IMR-90 (cell line): ENCODE measurements around the gene DUS4L.

Experiments used
- BHLHE40 ChIP-seq: fragments of 150-350 bp; IDR thresholded peaks from 2 replicates; pipeline ENCODE4 v1.6.1; 2016; ENCODE audit warnings: mild to moderate bottlenecking, low read depth, low read length
- CEBPB ChIP-seq: IDR thresholded peaks from 2 replicates; pipeline ENCODE4 v1.6.1; 2012; ENCODE audit warnings: low read depth, low read length, improper control_type of control experiment
- CHD1 ChIP-seq: IDR thresholded peaks from 2 replicates; pipeline ENCODE4 v1.6.1; 2012; ENCODE audit warnings: low read depth, low read length, improper control_type of control experiment
- CTCF ChIP-seq: conservative IDR thresholded peaks from 2 replicates; pipeline ENCODE4 v1.5.1; 2012; ENCODE audit warnings: mild to moderate bottlenecking, low read depth, low read length, improper control_type of control experiment
- MAFK ChIP-seq: IDR thresholded peaks from 2 replicates; pipeline ENCODE4 v1.6.1; 2012; ENCODE audit warnings: low read depth, low read length, improper control_type of control experiment
- MAZ ChIP-seq: IDR thresholded peaks from 2 replicates; pipeline ENCODE4 v1.6.1; 2012; ENCODE audit warnings: low read depth, mild to moderate bottlenecking, low read length, improper control_type of control experiment, moderate library complexity, borderline replicate concordance
- NFE2L2 ChIP-seq: fragments of 150-350 bp; IDR thresholded peaks from 2 replicates; pipeline ENCODE4 v1.6.1; 2016; ENCODE audit warnings: low read depth, mild to moderate bottlenecking, low read length
- POLR2A ChIP-seq: IDR thresholded peaks from 2 replicates; pipeline ENCODE4 v1.6.1; 2012; ENCODE audit warnings: mild to moderate bottlenecking, low read depth, low read length
- RAD21 ChIP-seq: IDR thresholded peaks from 2 replicates; pipeline ENCODE4 v1.6.1; 2012; ENCODE audit warnings: low read length, improper control_type of control experiment
- RFX5 ChIP-seq: IDR thresholded peaks from 2 replicates; pipeline ENCODE4 v1.8.0; 2012; ENCODE audit warnings: low read depth, mild to moderate bottlenecking, low read length, moderate library complexity
- SMC3 ChIP-seq: fragments of 150-350 bp; IDR thresholded peaks from 2 replicates; pipeline ENCODE4 v1.6.1; 2016; ENCODE audit warnings: low read depth, mild to moderate bottlenecking, antibody characterized with exemption, low read length, moderate library complexity
- TF ChIP-seq, protein P1 (sequence below): fragments of 150-350 bp; IDR thresholded peaks from 2 replicates; pipeline ENCODE4 v1.6.1; 2017; ENCODE audit warnings: mild to moderate bottlenecking, antibody characterized with exemption, low read length, low read depth
- TF ChIP-seq, protein P2 (sequence below): fragments of 150-350 bp; IDR thresholded peaks from 2 replicates; pipeline ENCODE4 v1.6.1; 2016; ENCODE audit warnings: low read depth, mild to moderate bottlenecking, low read length, moderate library complexity, borderline replicate concordance

DNA sequence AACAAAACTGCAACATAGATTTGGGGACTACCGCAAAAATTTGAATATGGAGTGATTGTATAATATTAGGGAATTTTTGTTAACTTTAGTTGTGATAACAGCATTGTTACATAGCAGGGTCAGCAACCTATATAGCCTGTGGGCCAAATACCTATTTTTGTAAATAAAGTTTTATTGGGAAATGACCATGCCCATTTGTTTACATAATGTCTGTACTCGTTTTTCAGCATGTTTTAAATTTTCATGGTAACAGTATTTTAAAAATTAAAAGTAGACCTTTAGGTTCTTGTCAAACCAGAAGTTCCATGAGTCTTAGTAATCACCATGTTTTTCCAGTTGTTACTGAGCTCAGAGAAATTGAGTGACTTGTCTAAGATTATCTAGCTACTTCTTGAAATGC is 20.9 kb downstream of the DUS4L start:
- TF ChIP-seq CTCF (no peak), POLR2A (no peak), SMC3 (no peak), CEBPB (no peak), RAD21 (no peak), CHD1 (no peak), MAFK (no peak), MAZ (no peak), BHLHE40 (no peak), RFX5 (no peak), NFE2L2 (no peak)
- TF ChIP-seq, protein P1, sequence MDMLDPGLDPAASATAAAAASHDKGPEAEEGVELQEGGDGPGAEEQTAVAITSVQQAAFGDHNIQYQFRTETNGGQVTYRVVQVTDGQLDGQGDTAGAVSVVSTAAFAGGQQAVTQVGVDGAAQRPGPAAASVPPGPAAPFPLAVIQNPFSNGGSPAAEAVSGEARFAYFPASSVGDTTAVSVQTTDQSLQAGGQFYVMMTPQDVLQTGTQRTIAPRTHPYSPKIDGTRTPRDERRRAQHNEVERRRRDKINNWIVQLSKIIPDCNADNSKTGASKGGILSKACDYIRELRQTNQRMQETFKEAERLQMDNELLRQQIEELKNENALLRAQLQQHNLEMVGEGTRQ, result no peak
- TF ChIP-seq, protein P2, sequence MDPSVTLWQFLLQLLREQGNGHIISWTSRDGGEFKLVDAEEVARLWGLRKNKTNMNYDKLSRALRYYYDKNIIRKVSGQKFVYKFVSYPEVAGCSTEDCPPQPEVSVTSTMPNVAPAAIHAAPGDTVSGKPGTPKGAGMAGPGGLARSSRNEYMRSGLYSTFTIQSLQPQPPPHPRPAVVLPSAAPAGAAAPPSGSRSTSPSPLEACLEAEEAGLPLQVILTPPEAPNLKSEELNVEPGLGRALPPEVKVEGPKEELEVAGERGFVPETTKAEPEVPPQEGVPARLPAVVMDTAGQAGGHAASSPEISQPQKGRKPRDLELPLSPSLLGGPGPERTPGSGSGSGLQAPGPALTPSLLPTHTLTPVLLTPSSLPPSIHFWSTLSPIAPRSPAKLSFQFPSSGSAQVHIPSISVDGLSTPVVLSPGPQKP, result no peak
